ENCODE results near the gene AGPAT3. TPM values are rescaled to one million over a fixed set of nuclear protein-coding genes. Genes with fewer than 3 reads are reported as not detected.

Gene AGPAT3
- total and polyA plus RNA-seq, 10 of the 15 experiments (the other 5 are each of a cell fraction or from before 2014, with no cell fraction given) = 1.2 to 110 (median 30.8) TPM

GRCh38 chr21:43854773-43855633 lies 10.0 kb upstream of the AGPAT3 start (continued):
- no peak for TF ChIP-seq CTCF (IDR thresholded peaks at IDR 0.05 in 2 of 3, conservative IDR thresholded peaks at IDR 0.05 in 1 of 3; ENCODE audit: control insufficient read depth in 2 of 3, extremely low read depth in 1 of 3, insufficient read depth in 1 of 3, low read depth in 3 of 3, low read length in 3 of 3)
- TF ChIP-seq HSF1 (IDR thresholded peaks at IDR 0.05; ENCODE audit: low read depth, low read length) = no peak
- no peak for TF ChIP-seq RELA (IDR thresholded peaks at IDR 0.05; ENCODE audit: borderline replicate concordance, partially characterized antibody)
- no peak for TF ChIP-seq NFXL1 (IDR thresholded peaks at IDR 0.05; ENCODE audit: borderline replicate concordance)
- no peak for TF ChIP-seq ATF7 (IDR thresholded peaks at IDR 0.05; ENCODE audit: low read depth)
- TF ChIP-seq CBX3 (IDR thresholded peaks at IDR 0.05; ENCODE audit: borderline replicate concordance, low read depth) = no peak
- TF ChIP-seq TAF1 (IDR thresholded peaks at IDR 0.05; ENCODE audit: borderline replicate concordance, low read depth, low read length) = 0 out of 2 replicates have a peak, but pooled peaks have one; percentile 21
- no peak for TF ChIP-seq ZBTB4 (CRISPR knock-in tag; IDR thresholded peaks at IDR 0.05)
- no peak for TF ChIP-seq NR2C2 (IDR thresholded peaks at IDR 0.05; ENCODE audit: borderline replicate concordance, control insufficient read depth, insufficient read length, low read depth)
- TF ChIP-seq ZBED1 (IDR thresholded peaks at IDR 0.05; ENCODE audit: borderline replicate concordance) = no peak
- TF ChIP-seq NFYA (IDR thresholded peaks at IDR 0.05; ENCODE audit: borderline replicate concordance, low read depth, low read length) = no peak
- TF ChIP-seq NRF1 (conservative IDR thresholded peaks at IDR 0.05; ENCODE audit: low read depth, low read length) = no peak
- TF ChIP-seq ZZZ3 (IDR thresholded peaks at IDR 0.05; ENCODE audit: control insufficient read depth, insufficient read length, low read depth) = no peak
- peak; percentile 33; the same call in 1 of the 2 replicates for TF ChIP-seq NKRF (conservative IDR thresholded peaks at IDR 0.05)
- TF ChIP-seq BCL11A (IDR thresholded peaks at IDR 0.05; ENCODE audit: low read depth, low read length) = peak; percentile 5; the same call in 1 of the 2 replicates
